ENCODE measurements around the gene SOWAHA.
"Not testable (repeated sequence)": the region's sequence is repeated elsewhere in the genome, so short reads cannot be mapped to it uniquely, and the experiment has no call there.

Gene SOWAHA

DNA sequence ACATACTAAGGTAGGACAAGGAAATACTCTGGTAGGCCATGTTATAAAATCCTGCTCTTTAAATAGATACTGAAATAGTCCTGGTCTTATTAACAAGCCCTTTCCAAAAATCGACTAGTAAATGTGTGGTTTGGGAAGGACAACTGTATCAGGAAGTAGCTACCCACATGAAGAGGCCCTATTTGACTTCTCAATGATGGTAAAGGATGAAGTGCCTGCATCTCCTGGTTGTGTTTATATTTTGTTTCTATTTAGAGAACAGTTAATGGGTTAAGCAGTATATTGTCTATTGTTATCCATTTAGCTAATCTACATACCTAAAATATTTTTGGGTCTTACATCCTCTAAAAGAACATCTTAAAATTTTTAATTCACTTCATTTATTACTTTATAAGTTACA lies 40.7 kb downstream of the SOWAHA start:
- DNase-seq (ENCODE audit: low read depth) = no peak

DNA sequence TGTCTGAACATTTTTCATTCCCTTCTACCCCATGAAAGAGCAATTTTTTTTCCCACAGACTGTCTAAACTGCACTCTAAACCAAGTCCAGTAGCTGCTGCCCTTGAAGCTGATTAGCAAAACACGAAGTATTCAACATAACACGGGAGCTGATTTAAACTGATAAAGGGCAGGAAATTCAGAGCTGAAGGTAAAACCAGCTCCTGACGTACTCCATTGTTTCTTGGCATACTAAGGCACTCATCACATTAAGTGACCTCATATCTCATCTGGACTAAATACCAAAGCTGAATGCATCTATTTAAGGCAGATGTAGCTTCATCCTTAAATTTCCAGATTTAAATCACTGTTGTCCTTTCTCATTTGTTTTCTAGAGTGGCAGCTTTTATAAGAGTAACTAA lies 41.2 kb downstream of the SOWAHA start:
- no peak for DNase-seq (ENCODE audit: low read depth)

DNA sequence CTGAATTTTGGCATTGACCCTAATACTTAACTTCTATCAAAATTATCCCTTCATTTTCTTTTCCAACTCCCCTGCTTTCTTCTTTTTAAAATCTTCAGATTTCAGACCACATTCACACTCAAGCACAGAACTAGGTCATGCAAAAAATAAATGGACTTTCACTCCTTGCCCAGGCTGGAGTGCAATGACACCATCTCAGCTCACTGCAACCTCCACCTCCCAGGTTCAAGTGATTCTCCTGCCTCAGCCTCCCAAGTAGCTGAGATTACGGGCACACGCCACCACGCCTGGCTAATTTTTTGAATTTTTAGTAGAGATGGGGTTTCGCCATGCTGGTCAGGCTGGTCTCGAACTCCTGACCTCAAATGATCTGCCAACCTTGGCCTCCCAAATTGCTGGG lies 41.9 kb downstream of the SOWAHA start:
- not testable (repeated sequence) for DNase-seq (ENCODE audit: low read depth)

DNA sequence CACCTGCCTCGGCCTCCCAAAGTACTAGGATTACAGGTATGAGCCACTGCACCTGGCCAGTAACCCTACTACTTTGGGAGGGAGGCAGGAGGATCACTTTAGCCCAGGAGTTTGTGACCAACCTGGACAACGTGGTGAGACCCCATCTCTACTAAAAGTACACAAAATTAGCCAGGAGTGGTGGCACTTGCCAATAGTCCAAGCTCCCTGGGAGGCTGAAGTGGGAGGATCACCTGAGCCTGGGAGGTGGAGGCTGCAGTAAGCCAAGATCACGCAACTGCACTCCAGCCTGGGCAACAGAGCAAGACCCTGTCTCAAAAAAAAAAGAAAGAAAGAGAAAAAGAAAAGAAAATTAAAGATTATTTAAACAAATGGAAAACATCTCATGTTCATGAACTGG lies 42.9 kb downstream of the SOWAHA start:
- DNase-seq (ENCODE audit: low read depth) = no peak

DNA sequence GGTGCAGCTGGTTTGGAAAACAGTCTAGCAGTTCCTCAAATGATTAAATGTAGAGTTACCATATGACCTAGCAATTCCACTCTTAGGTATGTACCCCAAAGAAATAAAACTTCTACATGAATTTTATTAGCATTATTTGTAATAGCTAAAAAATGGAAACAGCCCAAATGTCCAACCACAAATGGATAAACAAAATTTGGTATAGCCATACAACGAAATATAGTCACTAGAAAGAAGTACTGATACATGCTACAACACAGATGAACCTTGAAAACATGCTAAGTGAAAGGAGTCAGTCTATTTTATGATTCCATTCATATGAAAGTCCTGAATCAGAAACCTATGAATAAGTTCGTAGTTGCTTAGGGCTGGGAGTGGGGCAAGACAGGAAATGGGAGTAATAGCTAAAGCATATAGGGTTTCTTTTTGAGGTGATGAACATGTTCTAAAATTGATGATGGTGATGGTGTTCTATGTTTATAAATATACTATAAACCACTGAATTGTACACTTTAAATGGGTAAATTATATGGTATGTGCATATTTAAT lies 46.9 kb downstream of the SOWAHA start:
- DNase-seq (ENCODE audit: low read depth) = no peak

DNA sequence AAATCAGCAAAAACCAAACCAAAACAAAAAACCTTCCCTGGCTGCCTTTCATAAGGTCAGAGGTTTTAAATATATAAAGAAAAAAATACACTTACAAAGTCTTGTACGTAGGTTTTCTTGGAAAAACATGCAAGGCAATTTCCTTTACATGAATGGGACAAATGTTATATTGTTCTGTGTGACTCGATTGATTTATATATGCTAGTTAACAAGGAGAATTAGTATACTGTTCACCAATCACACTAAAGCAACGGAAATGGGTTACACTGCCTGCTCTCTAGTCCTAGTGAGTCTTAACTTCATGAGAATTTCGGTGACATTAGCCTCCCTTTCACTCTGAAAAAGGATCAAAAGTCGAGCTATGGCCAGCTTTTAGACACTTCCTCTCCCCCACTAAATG lies 47.6 kb downstream of the SOWAHA start:
- no peak for DNase-seq (ENCODE audit: low read depth)

DNA sequence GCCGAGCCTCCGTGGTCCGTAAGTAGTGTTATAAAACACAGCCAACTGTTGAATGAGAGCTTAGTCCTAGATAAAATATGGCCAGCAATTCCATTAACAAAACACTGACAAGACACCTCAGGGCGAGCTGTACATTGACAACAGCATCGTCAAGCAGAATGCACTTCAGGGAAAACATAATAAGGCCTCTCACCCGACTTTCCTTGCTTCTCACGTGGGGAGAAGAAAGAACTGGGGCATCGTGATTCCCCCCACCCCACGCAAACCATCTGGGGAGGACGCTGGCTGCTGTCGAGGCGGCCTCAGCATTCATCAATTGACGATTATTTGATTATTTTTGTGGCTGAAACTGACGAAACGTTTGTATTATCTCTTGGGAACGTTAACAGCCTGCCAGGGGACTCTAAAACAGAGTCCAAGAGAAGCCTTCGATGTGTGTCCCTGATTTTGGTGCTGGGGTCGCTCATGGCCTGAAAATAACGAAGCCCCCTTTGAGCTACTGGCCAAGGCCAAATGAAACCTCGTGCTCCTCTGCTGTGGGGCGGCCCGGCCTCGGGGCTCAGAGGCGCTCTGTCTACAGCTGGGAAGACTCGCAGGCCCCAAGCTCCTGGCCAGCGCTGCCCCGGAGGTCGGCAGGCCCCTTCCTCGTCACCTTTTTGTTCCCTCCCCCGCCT lies 52.7 kb downstream of the SOWAHA start:
- no peak for DNase-seq (ENCODE audit: low read depth)

Measured in HS-5 (cell line).